Measurements from ENCODE around the gene PRKN.

DNA sequence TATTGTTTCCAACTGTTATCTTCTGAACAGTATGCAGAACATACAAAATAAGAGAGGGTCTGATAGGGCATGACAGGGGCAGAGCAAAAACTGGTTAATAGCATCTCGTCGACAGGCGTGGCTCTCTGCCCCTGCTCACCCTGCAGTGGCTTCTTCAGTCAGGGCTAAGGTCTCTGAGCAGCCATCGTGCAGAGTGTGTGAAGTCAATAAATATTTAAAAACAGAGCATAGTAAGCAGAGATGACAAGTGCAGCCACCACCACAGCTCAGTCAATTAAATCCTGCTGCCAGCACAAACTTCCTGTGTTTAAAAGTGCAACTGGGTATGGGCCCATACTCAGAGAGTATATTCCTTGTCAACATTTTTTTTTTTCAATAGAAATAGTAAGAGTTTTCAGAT is 1080.3 kb downstream of the PRKN start:
- TF ChIP-seq, protein P1, sequence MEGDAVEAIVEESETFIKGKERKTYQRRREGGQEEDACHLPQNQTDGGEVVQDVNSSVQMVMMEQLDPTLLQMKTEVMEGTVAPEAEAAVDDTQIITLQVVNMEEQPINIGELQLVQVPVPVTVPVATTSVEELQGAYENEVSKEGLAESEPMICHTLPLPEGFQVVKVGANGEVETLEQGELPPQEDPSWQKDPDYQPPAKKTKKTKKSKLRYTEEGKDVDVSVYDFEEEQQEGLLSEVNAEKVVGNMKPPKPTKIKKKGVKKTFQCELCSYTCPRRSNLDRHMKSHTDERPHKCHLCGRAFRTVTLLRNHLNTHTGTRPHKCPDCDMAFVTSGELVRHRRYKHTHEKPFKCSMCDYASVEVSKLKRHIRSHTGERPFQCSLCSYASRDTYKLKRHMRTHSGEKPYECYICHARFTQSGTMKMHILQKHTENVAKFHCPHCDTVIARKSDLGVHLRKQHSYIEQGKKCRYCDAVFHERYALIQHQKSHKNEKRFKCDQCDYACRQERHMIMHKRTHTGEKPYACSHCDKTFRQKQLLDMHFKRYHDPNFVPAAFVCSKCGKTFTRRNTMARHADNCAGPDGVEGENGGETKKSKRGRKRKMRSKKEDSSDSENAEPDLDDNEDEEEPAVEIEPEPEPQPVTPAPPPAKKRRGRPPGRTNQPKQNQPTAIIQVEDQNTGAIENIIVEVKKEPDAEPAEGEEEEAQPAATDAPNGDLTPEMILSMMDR (conservative IDR thresholded peaks at IDR 0.05; ENCODE audit: low read depth, low read length), result no peak
- no peak for TF ChIP-seq EZH2 (IDR thresholded peaks at IDR 0.05; ENCODE audit: borderline replicate concordance, low read depth, low read length, poor library complexity, severe bottlenecking)

Data from A673 (cell line).